K562 (cell line): ENCODE data around the gene GMEB2. TPM values are rescaled to one million over a fixed set of nuclear protein-coding genes. Genes with fewer than 3 reads are reported as not detected.

ENCODE experiments used
- ATF2 ChIP-seq: sonication (generic); formaldehyde crosslinking; IDR thresholded peaks from 2 replicates; pipeline ENCODE4 v1.8.1; 2022; ENCODE audit warnings: missing genetic modification reagents
- CREM ChIP-seq: IDR thresholded peaks from 2 replicates; pipeline ENCODE4 v1.6.1; 2014; ENCODE audit warnings: antibody characterized with exemption, low read depth
- EP400 ChIP-seq: fragments of 450-650 bp; IDR thresholded peaks from 2 replicates; pipeline ENCODE4 v1.6.1; 2017; ENCODE audit warnings: antibody characterized with exemption, mild to moderate bottlenecking, moderate library complexity
- GTF2F1 ChIP-seq: IDR thresholded peaks from 2 replicates; pipeline ENCODE4 v1.6.1; 2011; ENCODE audit warnings: low read depth, low read length, improper control_type of control experiment
- HMGN3 ChIP-seq: IDR thresholded peaks from 2 replicates; pipeline ENCODE4 v1.6.1; 2011; ENCODE audit warnings: borderline replicate concordance, low read depth, mild to moderate bottlenecking, mixed read lengths, low read length; ENCODE audit not compliant: insufficient read length; ENCODE audit errors: extremely low read depth
- HOMEZ ChIP-seq: fragments of 250-450 bp; sonication (Bioruptor Pico); IDR thresholded peaks from 2 replicates; pipeline ENCODE4 v1.4.0; 2020; ENCODE audit warnings: mild to moderate bottlenecking, moderate library complexity
- HOXB6 ChIP-seq: fragments of 250-450 bp; sonication (Bioruptor Pico); IDR thresholded peaks from 2 replicates; pipeline ENCODE4 v1.5.1; 2022; ENCODE audit warnings: mild to moderate bottlenecking, borderline replicate concordance
- KDM2B ChIP-seq: fragments of 250-450 bp; sonication (Bioruptor Pico); IDR thresholded peaks from 2 replicates; pipeline ENCODE4 v1.8.0; 2021; ENCODE audit warnings: mild to moderate bottlenecking, moderate library complexity
- NCOA4 ChIP-seq: fragments of 450-650 bp; IDR thresholded peaks from 2 replicates; pipeline ENCODE4 v1.6.1; 2018; ENCODE audit warnings: mild to moderate bottlenecking; ENCODE audit not compliant: partially characterized antibody
- RB1 ChIP-seq: fragments of 450-650 bp; IDR thresholded peaks from 2 replicates; pipeline ENCODE4 v1.6.1; 2017; ENCODE audit warnings: low read depth, mild to moderate bottlenecking
- SRF ChIP-seq, 2 experiments: fragments of 250-450, 450-650 bp in 1 of 2; sonication (Bioruptor Pico) in 1 of 2; sonication (generic) in 1 of 2; formaldehyde crosslinking; IDR thresholded peaks; 2 replicates each; pipeline versions ENCODE4 v1.5.0 to v1.5.1; 2020 to 2022; ENCODE audit warnings: mild to moderate bottlenecking in 1 of 2, missing genetic modification reagents in 1 of 2
- THAP7 ChIP-seq: fragments of 250-450 bp; sonication (Bioruptor Pico); IDR thresholded peaks from 2 replicates; pipeline ENCODE4 v1.5.0; 2021
- ZMIZ1 ChIP-seq, 2 experiments: fragments of 150-350 bp in 1 of 2; IDR thresholded peaks; 2 replicates each; pipeline ENCODE4 v1.6.1; 2012 to 2016; ENCODE audit warnings: low read depth in 2 of 2, low read length in 2 of 2, mild to moderate bottlenecking in 1 of 2, moderate library complexity in 1 of 2
- ZNF184 ChIP-seq: sonication (generic); formaldehyde crosslinking; IDR thresholded peaks from 2 replicates; pipeline ENCODE4 v1.5.0; 2020; ENCODE audit warnings: missing genetic modification reagents
- ZNF384 ChIP-seq: IDR thresholded peaks from 2 replicates; pipeline ENCODE4 v1.6.1; 2012; ENCODE audit warnings: low read depth, low read length, improper control_type of control experiment
- ZNF512 ChIP-seq: IDR thresholded peaks from 2 replicates; pipeline ENCODE4 v1.6.1; 2016; ENCODE audit warnings: missing genetic modification characterization, missing compliant biosample characterization
- ZNF785 ChIP-seq: fragments of 250-450 bp; sonication (Bioruptor Pico); IDR thresholded peaks from 2 replicates; pipeline ENCODE4 v1.4.0; 2020; ENCODE audit warnings: mild to moderate bottlenecking
- ZZZ3 ChIP-seq: fragments of 450-650 bp; IDR thresholded peaks from 2 replicates; pipeline ENCODE4 v1.6.1; 2016; ENCODE audit warnings: antibody characterized with exemption, mild to moderate bottlenecking, moderate library complexity
- polyA plus RNA-seq, 8 experiments: library from polyadenylated mRNA; depleted of rRNA in 4 of 8; stranded (reverse) in 5 of 8; unstranded in 3 of 8; fragments of >200 nt; fragmentation: Nextera tagmentation in 2 of 8; fragmentation: Illumina TruSeq in 1 of 8; extraction: Ambion mirVana in 2 of 8; extraction: Trizol in 1 of 8; gene quantifications; 2 replicates each; pipeline versions ENCODE4 v1.2.1 to v1.2.3, GENCODE V29; 2011 to 2014; ENCODE audit warnings: inconsistent platforms in 1 of 8, missing spikeins in 1 of 8
- total RNA-seq, 7 experiments: library from RNA; depleted of rRNA in 6 of 7; stranded (reverse); fragments of >200 nt in 6 of 7; fragmentation: Illumina TruSeq in 2 of 7; extraction: Trizol in 2 of 7; gene quantifications; 2 replicates each; pipeline versions ENCODE4 v1.2.1 to v1.2.3, GENCODE V29; 2011 to 2021; ENCODE audit warnings: low replicate concordance in 1 of 7

The GMEB2 gene
- total and polyA plus RNA-seq, 9 of the 15 experiments (the other 6 are each of a cell fraction or from before 2014, with no cell fraction given): 0.03 to 13.9 (median 6.3) TPM

GRCh38 chr20:63625771-63626423 lies 1.0 kb downstream of the GMEB2 start (continued):
- TF ChIP-seq HOMEZ (no peak), ATF2 (CRISPR knock-in tag) (no peak), ZNF785 (CRISPR knock-in tag) (no peak), HMGN3 (no peak), GTF2F1 (no peak), SRF (CRISPR knock-in tag; IDR thresholded peaks at IDR 0.05) (no peak), CREM (0 out of 2 replicates have a peak, but pooled peaks have one; percentile 13), KDM2B (no peak), EP400 (0 out of 2 replicates have a peak, but pooled peaks have one; percentile 25), ZZZ3 (no peak), THAP7 (CRISPR knock-in tag) (no peak), RB1 (no peak), NCOA4 (no peak), ZNF184 (CRISPR knock-in tag) (no peak), ZNF512 (no peak), ZMIZ1 (IDR thresholded peaks at IDR 0.05; ENCODE audit: low read depth in 2 of 2, low read length in 2 of 2) (no peak), HOXB6 (CRISPR knock-in tag) (no peak), ZNF384 (no peak)
